OCI-LY7 (cell line): ENCODE data around the gene MYH6. TPM values are rescaled to one million over a fixed set of nuclear protein-coding genes. Genes with fewer than 3 reads are reported as not detected.

Source experiments
- BruUV-seq: library from RNA; stranded (reverse); fragments of 400-500 nt; replicated peaks from 2 replicates; lab custom pipeline; 2021; lab: Mats Ljungman, UMichigan
- CTCF ChIA-PET: fragments of 300-600 bp; sonication (Branson Sonifier 250); formaldehyde crosslinking; loops from one replicate; lab custom pipeline; 2022; ENCODE audit warnings: antibody characterized with exemption; ENCODE audit not compliant: unreplicated experiment; lab: Charles Lee
- POLR2A ChIA-PET: fragments of 300-600 bp; sonication (Branson Sonifier 250); formaldehyde crosslinking; loops from one replicate; lab custom pipeline; 2022; ENCODE audit warnings: antibody characterized with exemption; lab: Charles Lee
- DNase-seq: peaks from one replicate; pipeline ENCODE4 v3.0.0-alpha.2; 2015; ENCODE audit warnings: low spot score
- H2AFZ ChIP-seq: fragments of 200-600 bp; sonication (generic), shearing (Covaris generic); 2 replicates; pipeline ENCODE4 v1.6.1; 2014; ENCODE audit warnings: mild to moderate bottlenecking, antibody characterized with exemption, low read length, moderate library complexity
- H3K27ac ChIP-seq: fragments of 200-600 bp; sonication (generic); 2 replicates; pipeline ENCODE4 v1.5.1; 2014; ENCODE audit warnings: mixed run types, low read depth, mild to moderate bottlenecking, moderate library complexity, low read length, inconsistent platforms; ENCODE audit not compliant: poor library complexity, severe bottlenecking
- H3K36me3 ChIP-seq: fragments of 200-600 bp; sonication (generic); 2 replicates; pipeline ENCODE4 v1.6.1; 2014; ENCODE audit warnings: mild to moderate bottlenecking, antibody characterized with exemption, low read length, moderate library complexity, mixed read lengths; ENCODE audit not compliant: insufficient read depth
- H3K4me1 ChIP-seq: fragments of 200-600 bp; sonication (generic); 2 replicates; pipeline ENCODE4 v1.5.1; 2014; ENCODE audit warnings: mild to moderate bottlenecking, low read length; ENCODE audit not compliant: insufficient read depth, poor library complexity, severe bottlenecking
- H3K4me2 ChIP-seq: fragments of 200-600 bp; sonication (generic); 2 replicates; pipeline ENCODE4 v1.6.1; 2014; ENCODE audit warnings: mild to moderate bottlenecking, low read length
- H3K4me3 ChIP-seq: fragments of 200-600 bp; sonication (generic); 2 replicates; pipeline ENCODE4 v1.5.1; 2014; ENCODE audit warnings: mild to moderate bottlenecking, low read depth, low read length; ENCODE audit not compliant: poor library complexity, severe bottlenecking
- H3K79me2 ChIP-seq: fragments of 200-600 bp; sonication (generic); 2 replicates; pipeline ENCODE4 v1.6.1; 2016; ENCODE audit warnings: low read depth, mild to moderate bottlenecking, low read length, moderate library complexity, mixed read lengths; ENCODE audit not compliant: insufficient read depth
- H3K9me2 ChIP-seq: fragments of 200-600 bp; sonication (generic); 2 replicates; pipeline ENCODE4 v1.6.1; 2016; ENCODE audit warnings: mild to moderate bottlenecking, low read length, mixed read lengths; ENCODE audit not compliant: insufficient read depth
- H3K9me3 ChIP-seq: fragments of 200-600 bp; sonication (generic); 2 replicates; pipeline ENCODE4 v1.6.1; 2014; ENCODE audit warnings: mild to moderate bottlenecking, mixed run types, low read length, mixed read lengths
- H4K20me1 ChIP-seq: fragments of 200-600 bp; sonication (generic); 2 replicates; pipeline ENCODE4 v1.6.1; 2014; ENCODE audit warnings: mild to moderate bottlenecking, antibody characterized with exemption, low read length, moderate library complexity, mixed read lengths; ENCODE audit not compliant: insufficient read depth
- CTCF ChIP-seq: fragments of 200-600 bp; sonication (generic); conservative IDR thresholded peaks from 2 replicates; pipeline ENCODE4 v1.5.1; 2014; ENCODE audit warnings: mild to moderate bottlenecking, antibody characterized with exemption, low read length, moderate library complexity, mixed read lengths
- EZH2phosphoT487 ChIP-seq: fragments of 200-600 bp; sonication (generic); IDR thresholded peaks from 2 replicates; pipeline ENCODE4 v1.6.1; 2018; ENCODE audit warnings: low read depth, borderline replicate concordance, mild to moderate bottlenecking, mixed run types, antibody characterized with exemption, low read length, moderate library complexity, mixed read lengths
- intact Hi-C: fragments of 100-400 bp; cut with micrococcal nuclease; formaldehyde crosslinking; loops from one replicate; pipeline ENCODE4 v1.10.0; 2022; ENCODE audit not compliant: unreplicated experiment
- total RNA-seq, 2 experiments: library from RNA; depleted of rRNA in 1 of 2; stranded (reverse); fragments of >200 nt in 1 of 2; shearing (Covaris generic) in 1 of 2; gene quantifications; 2 replicates each; pipeline ENCODE4 v1.2.3, GENCODE V29; 2014 to 2022

Gene MYH6
- total RNA-seq, 2 experiments from 2014 or later = not detected

DNA sequence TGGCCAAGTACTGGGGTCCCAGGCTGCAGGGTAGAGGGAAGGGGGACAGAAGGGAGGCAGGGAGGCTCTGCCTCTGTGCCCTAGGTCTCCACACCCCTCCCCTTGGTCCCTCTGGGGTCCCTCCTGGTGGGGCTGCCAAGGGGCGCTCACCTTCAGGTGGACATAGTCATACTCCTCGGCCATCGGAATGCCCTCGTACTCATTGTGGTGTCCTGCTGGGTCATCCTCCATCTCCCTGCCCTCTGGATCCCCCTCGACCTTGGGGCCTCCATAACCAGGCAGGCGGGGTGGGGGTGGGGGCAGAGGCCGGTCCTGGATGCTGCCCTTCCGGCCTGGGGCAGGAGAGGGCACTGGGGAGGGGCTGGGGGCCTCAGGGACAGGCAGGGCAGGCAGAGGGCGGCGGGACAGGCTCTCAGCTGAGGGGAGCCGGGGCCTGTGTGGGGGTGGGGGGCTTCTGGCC, 48.9 kb downstream of the MYH6 start:
- H3K4me3 ChIP-seq = no peak overlapping the region
- no peaks in the 10 kb centered on the region for H3K9me2 ChIP-seq
- no peaks in the 10 kb centered on the region for H4K20me1 ChIP-seq
- TF ChIP-seq CTCF = no peak
- no peak for TF ChIP-seq EZH2phosphoT487
- H2AFZ ChIP-seq = no peak overlapping the region
- H3K36me3 ChIP-seq = no peaks in the 10 kb centered on the region
- POLR2A ChIA-PET = no interaction called here
- H3K4me1 ChIP-seq = no peaks in the 10 kb centered on the region
- no peaks in the 10 kb centered on the region for H3K79me2 ChIP-seq
- no peak overlapping the region for H3K27ac ChIP-seq
- no peak for DNase-seq
- CTCF ChIA-PET = no interaction called here
- no TSS peak for BruUV-seq
- intact Hi-C loops = no loop called here
- H3K9me3 ChIP-seq = no peaks in the 10 kb centered on the region
- no peak overlapping the region for H3K4me2 ChIP-seq

DNA sequence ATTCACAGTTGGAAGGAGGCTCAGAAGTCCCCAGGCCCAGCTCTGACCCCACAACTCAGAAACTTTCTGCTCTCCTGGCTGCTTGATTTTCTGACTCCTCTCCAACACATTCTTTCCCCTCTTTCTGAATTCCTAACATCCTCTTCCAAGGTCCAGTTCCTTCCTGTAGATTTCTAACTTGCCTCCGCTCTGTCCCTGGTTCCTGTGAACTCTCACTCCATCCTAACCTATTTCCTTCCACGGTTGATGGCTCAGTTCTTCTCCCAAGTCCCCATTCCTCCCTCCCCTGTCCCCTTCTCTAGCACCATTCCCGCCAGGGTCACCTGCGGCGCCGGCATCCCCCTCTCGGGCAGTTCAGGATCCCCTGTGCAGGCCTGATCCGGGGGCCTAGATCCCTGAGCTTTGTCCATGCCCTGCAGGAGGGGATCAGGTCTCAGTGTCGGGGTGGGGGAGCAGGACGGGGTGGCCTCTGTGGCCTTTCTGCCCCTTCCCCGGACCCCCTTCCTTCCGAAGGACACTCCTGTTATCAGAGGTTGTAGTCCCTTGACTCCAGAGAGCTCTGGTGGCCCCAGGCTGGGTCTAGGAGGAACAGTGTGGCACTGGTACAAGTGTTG, 49.4 kb downstream of the MYH6 start:
- BruUV-seq = no TSS peak
- Histone ChIP-seq H3K9me2 (no peaks in the 10 kb centered on the region), H3K9me3 (no peaks in the 10 kb centered on the region), H3K4me2 (no peak overlapping the region), H3K79me2 (no peaks in the 10 kb centered on the region), H3K4me1 (no peaks in the 10 kb centered on the region), H3K27ac (no peak overlapping the region), H2AFZ (no peak overlapping the region), H4K20me1 (no peaks in the 10 kb centered on the region), H3K36me3 (no peaks in the 10 kb centered on the region), H3K4me3 (no peak overlapping the region)
- intact Hi-C loops = no loop called here
- DNase-seq = no peak
- TF ChIP-seq EZH2phosphoT487 = no peak
- TF ChIP-seq CTCF = no peak
- ChIA-PET POLR2A (no interaction called here), CTCF (no interaction called here)

GRCh38 chr14:23358042-23358441, 50.0 kb downstream of the MYH6 start:
- H3K9me2 ChIP-seq = no peaks in the 10 kb centered on the region
- no peaks in the 10 kb centered on the region for H3K36me3 ChIP-seq
- ChIA-PET POLR2A (no interaction called here), CTCF (no interaction called here)
- no peak overlapping the region for H3K27ac ChIP-seq
- BruUV-seq = no TSS peak
- no peak for TF ChIP-seq CTCF
- no peak for TF ChIP-seq EZH2phosphoT487
- intact Hi-C loops = no loop called here
- no peak overlapping the region for H3K4me2 ChIP-seq
- H3K4me3 ChIP-seq = no peak overlapping the region
- DNase-seq = no peak
- no peak overlapping the region for H2AFZ ChIP-seq
- H3K79me2 ChIP-seq = no peaks in the 10 kb centered on the region
- no peaks in the 10 kb centered on the region for H3K9me3 ChIP-seq
- H4K20me1 ChIP-seq = no peaks in the 10 kb centered on the region
- H3K4me1 ChIP-seq = no peaks in the 10 kb centered on the region
